ENCODE measurements around the gene CACNA1A. TPM values are rescaled to one million over a fixed set of nuclear protein-coding genes. Genes with fewer than 3 reads are reported as not detected.
A peak's percentile ranks its signal among the peaks of the same experiment; 100 is the strongest.

CACNA1A gene
- total RNA-seq, 2 experiments from 2014 or later: 0.33 to 0.35 TPM

DNA sequence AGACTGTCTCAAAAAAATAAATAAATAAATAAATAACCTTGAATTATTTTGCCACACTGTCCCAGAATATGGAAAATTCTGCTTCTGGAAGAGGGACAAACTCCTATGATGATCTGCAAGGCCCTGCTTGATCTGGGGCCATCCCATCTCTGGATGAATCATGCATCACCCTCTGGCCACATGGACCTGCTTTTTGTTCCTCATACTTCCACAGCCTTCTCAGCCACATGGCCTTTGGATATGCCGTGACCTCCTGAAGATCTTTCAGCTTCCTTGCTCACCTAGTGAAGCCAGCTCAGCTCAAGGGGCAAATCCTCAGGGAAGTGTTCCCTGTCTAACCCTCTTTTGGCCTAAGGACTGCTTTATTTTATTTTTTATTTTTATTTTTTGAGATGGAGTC, 345.7 kb downstream of the CACNA1A start:
- peaks cover 63% of the 10 kb centered on the region for H3K4me1 Mint-ChIP-seq (ENCODE audit: low read depth)
- H3K27me3 Mint-ChIP-seq (ENCODE audit: low read depth): no peaks in the 10 kb centered on the region
- H3K36me3 Mint-ChIP-seq (ENCODE audit: low read depth): peaks cover 2% of the 10 kb centered on the region
- H3K4me3 Mint-ChIP-seq: no peak overlapping the region
- no peak for DNase-seq
- H3K27ac Mint-ChIP-seq: peak overlapping the region; percentile 60
- CTCF ChIA-PET: interaction anchor here (1.0 kb wide), 1 partner anchor 9 kb away, joined by 3 read pairs; no protein-coding TSS in a partner anchor
- no peaks in the 10 kb centered on the region for H3K9me3 Mint-ChIP-seq
- intact Hi-C loops (cut with micrococcal nuclease): no loop called here

DNA sequence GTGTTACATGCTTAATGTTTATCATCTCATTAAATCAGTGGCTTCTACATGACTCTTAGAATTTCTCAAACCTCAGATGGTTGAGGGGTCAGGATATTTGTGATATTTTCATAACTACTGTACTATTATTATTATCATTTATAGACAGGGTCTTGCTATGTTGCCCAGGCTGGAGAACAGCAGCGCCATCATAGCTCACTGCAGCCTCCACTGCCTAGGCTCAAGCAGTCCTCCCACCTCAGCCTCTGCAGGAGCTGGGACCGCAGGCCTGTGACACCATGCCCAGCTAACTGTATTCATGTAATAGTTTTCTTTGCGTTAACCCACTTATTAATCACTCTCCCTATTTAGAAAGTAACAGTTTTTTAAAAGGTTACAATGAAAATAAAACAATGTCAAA, 346.6 kb downstream of the CACNA1A start:
- Mint-ChIP-seq H3K4me1 (ENCODE audit: low read depth) (peaks cover 57% of the 10 kb centered on the region), H3K36me3 (ENCODE audit: low read depth) (peaks cover 9% of the 10 kb centered on the region), H3K27me3 (ENCODE audit: low read depth) (no peaks in the 10 kb centered on the region), H3K4me3 (no peak overlapping the region), H3K27ac (no peak overlapping the region), H3K9me3 (no peaks in the 10 kb centered on the region)
- no peak for DNase-seq
- intact Hi-C loops (cut with micrococcal nuclease): loop anchor here (5.0 kb wide), 2 partner anchors 33 to 843 kb away; no protein-coding TSS in a partner anchor
- CTCF ChIA-PET: interaction anchor here (1.8 kb wide), 1 partner anchor 36 kb away, joined by 4 read pairs; no protein-coding TSS in a partner anchor

Measured in activated naive CD4-positive, alpha-beta T cell treated with anti-CD3 and anti-CD28 coated beads for 36 hours (primary cell).